B cell (primary cell): Measurements from ENCODE around the gene CHD9.

ENCODE experiments used
- CTCF ChIP-seq: fragments of 200-600 bp; IDR thresholded peaks from one replicate; pipeline ENCODE4 v1.8.0; 2022; ENCODE audit warnings: antibody characterized with exemption, mild to moderate bottlenecking
- EZH2 ChIP-seq: IDR thresholded peaks from 2 replicates; pipeline ENCODE4 v1.6.1; 2012; ENCODE audit warnings: borderline replicate concordance, low read depth, mild to moderate bottlenecking, moderate library complexity, low read length; ENCODE audit not compliant: insufficient read depth, poor library complexity, severe bottlenecking

- no peak for TF ChIP-seq CTCF
- no peak for TF ChIP-seq EZH2
These were observed 57.2 kb downstream of the CHD9 start for GRCh38 chr16:53112015-53112414.
